Kidney (tissue), 14 donors: ENCODE data around the gene HDAC9. TPM values are rescaled to one million over a fixed set of nuclear protein-coding genes. Genes with fewer than 3 reads are reported as not detected.
"Not testable (repeated sequence)": the region's sequence is repeated elsewhere in the genome, so short reads cannot be mapped to it uniquely, and the experiment has no call there.

Source experiments
- DNase-seq, 5 donors: peaks; one replicate each; pipeline ENCODE4 v3.0.0-alpha.2; 2013 to 2020
- FAIRE-seq: peaks from 2 replicates; lab custom pipeline; 2012; peaks lifted over from hg19 to GRCh38; lab: Jason Lieb, UNC
- H3K27ac ChIP-seq, 2 donors: one replicate each; pipeline ENCODE4 v1.7.0; 2013; ENCODE audit warnings: low read depth in 2 of 2, low read length in 2 of 2, inconsistent platforms in 1 of 2
- H3K27me3 ChIP-seq: one replicate; pipeline ENCODE4 v1.7.1; 2013; ENCODE audit warnings: low read length, inconsistent platforms; ENCODE audit not compliant: control insufficient read depth, insufficient read depth
- H3K36me3 ChIP-seq, 3 donors: one replicate each; pipeline versions ENCODE4 v1.7.0 to v1.7.1; 2013; ENCODE audit warnings: low read length in 3 of 3, control low read depth in 1 of 3, inconsistent platforms in 1 of 3; ENCODE audit not compliant: insufficient read depth in 3 of 3, control insufficient read depth in 2 of 3
- H3K4me1 ChIP-seq, 3 donors: one replicate each; pipeline versions ENCODE4 v1.7.0 to v1.7.1; 2013; ENCODE audit warnings: low read length in 3 of 3, inconsistent platforms in 1 of 3, low read depth in 1 of 3; ENCODE audit not compliant: control insufficient read depth in 2 of 3, insufficient read depth in 2 of 3
- H3K4me3 ChIP-seq, 3 donors: one replicate each; pipeline versions ENCODE4 v1.7.0 to v1.8.1; 2013; ENCODE audit warnings: low read length in 3 of 3, control low read depth in 1 of 3, inconsistent platforms in 1 of 3
- H3K9ac ChIP-seq, 3 donors: one replicate each; pipeline versions ENCODE4 v1.7.0 to v1.7.1; 2013; ENCODE audit warnings: low read length in 3 of 3, control low read depth in 1 of 3, inconsistent platforms in 1 of 3
- H3K9me3 ChIP-seq, 3 donors: one replicate each; pipeline versions ENCODE4 v1.7.0 to v1.7.1; 2013; ENCODE audit warnings: low read length in 3 of 3, control low read depth in 1 of 3, inconsistent platforms in 1 of 3; ENCODE audit not compliant: control insufficient read depth in 2 of 3, insufficient read depth in 1 of 3
- CTCF ChIP-seq: IDR thresholded peaks from 3 replicates; pipeline ENCODE4 v1.5.1; 2012; ENCODE audit warnings: mild to moderate bottlenecking, moderate library complexity, borderline replicate concordance; ENCODE audit not compliant: insufficient read depth; ENCODE audit errors: extremely low read depth
- intact Hi-C: fragments of 100-400 bp; cut with DNase I; formaldehyde crosslinking; loops from one replicate; pipeline ENCODE4 v1.11.1; 2022
- polyA plus RNA-seq: library from polyadenylated mRNA; stranded (reverse); fragments of 350-450 nt; fragmentation: Illumina TruSeq; extraction: RNeasy Lipid Tissue Mini Kit (QIAGEN cat#74804); gene quantifications from one replicate; pipeline ENCODE4 v1.2.3, GENCODE V29; 2014; ENCODE audit warnings: low read depth, low replicate concordance; ENCODE audit not compliant: insufficient read depth
- total RNA-seq: library from RNA; stranded (reverse); fragmentation: NEBNext Ultra II Directional; extraction: Animal tissue kit (Norgen Biotek cat#: 25700); gene quantifications from one replicate; pipeline ENCODE4 v1.2.1, GENCODE V29; 2021
- donor health status: control.
- donor health status: control.
- donor health status: control.
- donor health status: control.
- donor health status: control.
- donor health status: DM: yes; HTN: yes; CAD: no.
- donor health status: Normal renal cell carcinoma (clear cell type).

HDAC9 gene
- total and polyA plus RNA-seq, 2 donors from 2014 or later: 2.1 to 22.1 TPM

- H3K4me3 ChIP-seq: no peak overlapping the region
- intact Hi-C loops: no loop called here
Measured at GRCh38 chr7:19023477-19023876, 527.9 kb downstream of the HDAC9 start.

GRCh38 chr7:19024261-19024660 is 528.7 kb downstream of the HDAC9 start:
- Histone ChIP-seq H3K36me3 (no peaks in the 10 kb centered on the region), H3K4me1 (no peaks in the 10 kb centered on the region), H3K9me3 (no peaks in the 10 kb centered on the region), H3K9ac (no peak overlapping the region), H3K27ac (no peak overlapping the region), H3K27me3 (no peaks in the 10 kb centered on the region), H3K4me3 (no peak overlapping the region)
- intact Hi-C loops: no loop called here
- DNase-seq: no peak
- TF ChIP-seq CTCF: no peak
- no peak for FAIRE-seq

More at GRCh38 chr7:19023477-19023876, 527.9 kb downstream of the HDAC9 start:
- Histone ChIP-seq H3K36me3 (no peaks in the 10 kb centered on the region), H3K27me3 (no peaks in the 10 kb centered on the region), H3K27ac (no peak overlapping the region), H3K9ac (no peak overlapping the region), H3K9me3 (no peaks in the 10 kb centered on the region), H3K4me1 (no peaks in the 10 kb centered on the region)
- DNase-seq (no peak), FAIRE-seq (no peak)
- TF ChIP-seq CTCF: no peak

GRCh38 chr7:19026888-19027287 is 531.3 kb downstream of the HDAC9 start:
- Histone ChIP-seq H3K4me1 (no peaks in the 10 kb centered on the region), H3K27me3 (no peaks in the 10 kb centered on the region), H3K27ac (no peak overlapping the region), H3K9ac (no peak overlapping the region), H3K36me3 (no peaks in the 10 kb centered on the region), H3K9me3 (no peaks in the 10 kb centered on the region), H3K4me3 (no peak overlapping the region)
- FAIRE-seq: no peak
- intact Hi-C loops: no loop called here
- DNase-seq: no peak
- no peak for TF ChIP-seq CTCF

GRCh38 chr7:19030281-19030680 is 534.7 kb downstream of the HDAC9 start:
- Histone ChIP-seq H3K4me3 (no peak overlapping the region), H3K9ac (no peak overlapping the region), H3K36me3 (no peaks in the 10 kb centered on the region), H3K9me3 (no peaks in the 10 kb centered on the region), H3K27me3 (no peaks in the 10 kb centered on the region), H3K4me1 (no peaks in the 10 kb centered on the region), H3K27ac (no peak overlapping the region)
- intact Hi-C loops: no loop called here
- TF ChIP-seq CTCF: no peak
- DNase-seq: no peak
- no peak for FAIRE-seq

- FAIRE-seq, H3K9ac ChIP-seq, intact Hi-C loops, H3K27ac ChIP-seq, H3K9me3 ChIP-seq, H3K4me3 ChIP-seq, H3K4me1 ChIP-seq, H3K27me3 ChIP-seq, H3K36me3 ChIP-seq, DNase-seq: not testable (repeated sequence)
Measured at GRCh38 chr7:19032942-19033341, 537.4 kb downstream of the HDAC9 start.
